ENCODE results near the gene IQCN.

Gene IQCN

GRCh38 chr19:18297308-18297707, 23.1 kb upstream of the IQCN start:
- TF ChIP-seq POLR2AphosphoS5 (IDR thresholded peaks at IDR 0.05; ENCODE audit: low read depth) (no peak), GABPA (IDR thresholded peaks at IDR 0.05; ENCODE audit: low read depth) (no peak), CTCF (IDR thresholded peaks at IDR 0.05; ENCODE audit: insufficient read depth, low read length) (no peak), REST (IDR thresholded peaks at IDR 0.05; ENCODE audit: insufficient replicate concordance, low read depth) (no peak), SPI1 (IDR thresholded peaks at IDR 0.05; ENCODE audit: borderline replicate concordance, low read depth) (no peak)
- DNase-seq (ENCODE audit: low read depth in 1 of 2, low spot score in 1 of 2): no peak
- Histone ChIP-seq H3K4me3 (replicated peaks; ENCODE audit: insufficient read depth, low read length) (no peak overlapping the region), H3K27me3 (ENCODE audit: insufficient read depth, poor library complexity, severe bottlenecking) (no peaks in the 10 kb centered on the region), H3K27ac (replicated peaks) (no peak overlapping the region)

GRCh38 chr19:18295034-18295451, 20.8 kb upstream of the IQCN start:
- Histone ChIP-seq H3K4me3 (replicated peaks; ENCODE audit: insufficient read depth, low read length) (no peak overlapping the region), H3K27me3 (ENCODE audit: insufficient read depth, poor library complexity, severe bottlenecking) (no peaks in the 10 kb centered on the region), H3K27ac (replicated peaks) (no peak overlapping the region)
- DNase-seq (ENCODE audit: low read depth in 1 of 2, low spot score in 1 of 2): no peak
- no peak for TF ChIP-seq POLR2AphosphoS5 (IDR thresholded peaks at IDR 0.05; ENCODE audit: low read depth)
- no peak for TF ChIP-seq REST (IDR thresholded peaks at IDR 0.05; ENCODE audit: insufficient replicate concordance, low read depth)
- TF ChIP-seq GABPA (IDR thresholded peaks at IDR 0.05; ENCODE audit: low read depth): no peak
- no peak for TF ChIP-seq SPI1 (IDR thresholded peaks at IDR 0.05; ENCODE audit: borderline replicate concordance, low read depth)
- TF ChIP-seq CTCF (IDR thresholded peaks at IDR 0.05; ENCODE audit: insufficient read depth, low read length): no peak

- H3K4me3 ChIP-seq (replicated peaks; ENCODE audit: insufficient read depth, low read length): no peak overlapping the region
- DNase-seq (ENCODE audit: low read depth in 1 of 2, low spot score in 1 of 2): no peak
- no peaks in the 10 kb centered on the region for H3K27me3 ChIP-seq (ENCODE audit: insufficient read depth, poor library complexity, severe bottlenecking)
- H3K27ac ChIP-seq (replicated peaks): no peak overlapping the region
- TF ChIP-seq REST (IDR thresholded peaks at IDR 0.05; ENCODE audit: insufficient replicate concordance, low read depth) (no peak), SPI1 (IDR thresholded peaks at IDR 0.05; ENCODE audit: borderline replicate concordance, low read depth) (no peak), GABPA (IDR thresholded peaks at IDR 0.05; ENCODE audit: low read depth) (no peak), POLR2AphosphoS5 (IDR thresholded peaks at IDR 0.05; ENCODE audit: low read depth) (no peak), CTCF (IDR thresholded peaks at IDR 0.05; ENCODE audit: insufficient read depth, low read length) (no peak)
Measured at GRCh38 chr19:18294467-18294864, 20.2 kb upstream of the IQCN start.
